GM10266 (cell line): Measurements from ENCODE around the gene KRTAP21-3.

Experiments used
- DNase-seq: peaks from one replicate; pipeline ENCODE4 v3.0.0; 2012; ENCODE audit errors: extremely low spot score
- CTCF ChIP-seq: IDR thresholded peaks from 2 replicates; pipeline ENCODE4 v1.5.1; 2012; ENCODE audit warnings: mild to moderate bottlenecking, low read depth; ENCODE audit not compliant: control insufficient read depth, insufficient read depth; ENCODE audit errors: missing control alignments

Gene KRTAP21-3

DNA sequence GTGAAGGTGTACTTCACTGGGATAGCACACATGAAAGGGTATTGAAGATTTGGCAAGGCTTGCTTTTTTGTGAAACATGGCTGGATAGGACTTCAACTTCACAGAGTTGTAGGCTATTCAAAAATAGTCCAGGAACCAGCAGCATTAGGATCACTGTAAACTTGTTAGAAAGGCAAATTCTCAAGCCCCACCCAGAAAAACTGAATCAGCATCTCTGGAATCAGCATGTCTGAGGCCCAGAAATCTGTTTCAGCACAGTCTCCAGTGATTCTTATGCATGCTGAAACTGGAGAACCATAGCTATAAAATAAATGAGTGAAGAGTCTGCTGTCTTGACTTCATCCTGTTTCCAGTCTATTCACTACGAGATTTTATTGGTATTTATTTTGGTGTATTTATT, 8.1 kb upstream of the KRTAP21-3 start:
- TF ChIP-seq CTCF = no peak
- no peak for DNase-seq

DNA sequence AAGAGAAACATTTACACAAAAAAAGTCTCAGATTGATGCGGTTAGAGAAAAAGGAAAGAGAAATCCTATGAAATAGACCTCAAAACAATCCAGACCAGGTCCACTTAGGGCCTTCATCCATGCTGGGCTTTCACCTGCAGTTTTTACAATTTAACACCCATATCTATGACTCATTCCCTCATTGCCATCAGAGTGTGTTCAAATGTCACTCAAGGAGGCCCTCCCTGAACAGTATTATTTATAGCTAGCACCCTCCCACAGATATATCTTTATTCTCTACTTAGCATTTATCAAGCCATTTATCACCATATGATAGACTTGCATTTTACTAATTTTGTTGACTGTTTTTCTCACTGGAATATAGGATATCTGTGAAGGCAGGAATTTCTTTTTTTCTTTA, 824 bp upstream of the KRTAP21-3 start:
- no peak for TF ChIP-seq CTCF
- DNase-seq = no peak

GRCh38 chr21:30717105-30717504, 1.5 kb downstream of the KRTAP21-3 start:
- TF ChIP-seq CTCF = no peak
- no peak for DNase-seq

DNA sequence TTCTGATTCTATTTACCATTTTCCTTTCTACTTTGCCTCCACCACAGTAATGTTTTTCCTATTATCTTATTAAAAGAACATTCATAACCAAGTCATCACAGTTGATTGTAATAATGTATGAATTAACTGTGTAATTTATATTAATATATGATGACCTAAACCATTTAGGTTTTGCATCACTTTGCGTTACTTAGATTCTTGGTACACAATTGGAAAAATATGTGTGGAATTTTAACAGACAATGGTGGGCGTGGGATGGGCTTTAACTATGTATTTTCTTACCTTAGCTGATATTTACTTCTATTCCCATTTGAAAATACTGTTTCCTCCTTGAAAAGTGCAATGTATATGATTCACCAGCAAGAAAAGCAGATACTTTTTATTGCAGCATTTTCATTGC, 3.6 kb downstream of the KRTAP21-3 start:
- no peak for TF ChIP-seq CTCF
- no peak for DNase-seq

DNA sequence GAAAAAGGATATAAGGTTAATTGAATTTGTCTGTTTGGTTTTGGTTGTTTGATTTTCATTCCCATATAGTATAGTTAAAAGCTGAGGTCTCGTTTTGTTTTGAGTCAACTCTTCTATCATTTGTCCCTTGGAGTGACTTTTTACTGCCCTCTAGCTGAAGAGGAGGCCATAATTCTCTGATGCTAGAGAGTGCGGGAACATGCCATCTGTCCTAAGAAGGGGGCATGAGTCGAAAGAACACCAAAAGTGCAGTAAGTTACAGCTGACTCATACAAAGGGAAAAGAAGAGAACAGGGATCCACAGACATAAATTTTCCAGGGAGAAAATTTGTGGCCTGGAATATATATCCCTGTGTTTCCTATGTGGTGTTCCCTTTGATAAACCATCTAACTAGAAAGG, 4.1 kb downstream of the KRTAP21-3 start:
- no peak for DNase-seq
- no peak for TF ChIP-seq CTCF

GRCh38 chr21:30713766-30714165, 4.8 kb downstream of the KRTAP21-3 start:
- no peak for TF ChIP-seq CTCF
- DNase-seq = no peak

DNA sequence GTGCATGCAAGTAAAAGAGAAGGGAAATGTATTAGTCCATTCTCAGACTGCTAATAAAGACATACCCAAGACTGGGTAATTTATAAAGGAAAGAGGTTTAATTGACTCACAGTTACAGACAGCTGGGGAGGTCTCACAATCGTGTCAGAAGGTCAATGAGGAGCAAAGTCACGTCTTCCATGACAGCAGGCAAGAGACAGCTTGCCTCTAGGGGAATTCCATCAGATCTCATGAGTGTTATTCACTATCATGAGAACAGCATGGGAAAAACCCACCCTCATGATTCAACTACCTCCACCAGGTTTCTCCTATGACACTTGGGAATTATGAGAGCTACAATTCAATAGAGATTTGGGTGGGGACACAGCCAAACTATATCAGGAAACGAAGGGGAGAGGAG, 8.1 kb downstream of the KRTAP21-3 start:
- DNase-seq = no peak
- no peak for TF ChIP-seq CTCF
